Activated CD8-positive, alpha-beta memory T cell treated with anti-CD3 and anti-CD28 coated beads for 1 hour (primary cell): ENCODE measurements around the gene SPIRE2.
"Not testable (repeated sequence)": the region's sequence is repeated elsewhere in the genome, so short reads cannot be mapped to it uniquely, and the experiment has no call there.

Experiments
- DNase-seq, 2 donors: peaks; one replicate each; pipeline ENCODE4 v3.0.0-alpha.2; 2020; ENCODE audit warnings: low read depth in 1 of 2; ENCODE audit errors: extremely low read depth in 1 of 2

The SPIRE2 gene

GRCh38 chr16:89828199-89828869 lies at the start of gene SPIRE2:
TSS of gene SPIRE2 (plus strand) at chr16:89828475. CDS start at chr16:89828551, 76 bp downstream.
- DNase-seq = peak in 1 of 2 donors; percentile 49

DNA sequence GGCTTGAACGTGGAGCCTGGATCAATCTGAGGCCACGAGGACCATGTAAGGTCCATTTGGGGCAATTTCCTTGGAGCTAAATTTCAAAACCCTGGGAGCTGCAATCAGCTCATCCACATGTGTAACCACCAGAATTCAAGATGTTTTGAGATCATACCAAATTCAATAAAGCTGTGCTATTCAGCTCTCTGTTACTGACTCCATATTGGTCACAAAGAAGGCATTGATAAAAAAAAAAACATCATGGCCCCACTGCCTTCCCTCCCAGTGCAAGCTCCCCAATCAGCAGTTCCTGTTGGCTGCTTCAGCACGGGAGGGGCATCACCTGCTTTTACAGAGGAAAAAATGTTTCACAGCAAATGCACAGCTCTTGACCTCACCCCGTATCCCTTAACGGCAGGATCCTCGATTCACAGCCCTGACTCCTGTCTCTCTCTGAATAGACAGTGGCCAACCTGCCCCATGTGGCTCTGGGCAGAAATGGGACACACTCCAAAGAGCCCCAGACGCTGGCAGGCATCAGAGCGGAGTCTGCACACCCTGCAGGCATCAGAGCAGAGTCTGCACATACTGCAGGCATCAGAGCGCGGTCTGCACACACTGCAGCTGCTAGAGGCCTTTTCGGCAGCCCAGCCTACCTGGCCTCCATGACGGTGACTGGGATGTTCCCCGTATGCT lies 48.9 kb upstream of the SPIRE2 start:
- no peak for DNase-seq

DNA sequence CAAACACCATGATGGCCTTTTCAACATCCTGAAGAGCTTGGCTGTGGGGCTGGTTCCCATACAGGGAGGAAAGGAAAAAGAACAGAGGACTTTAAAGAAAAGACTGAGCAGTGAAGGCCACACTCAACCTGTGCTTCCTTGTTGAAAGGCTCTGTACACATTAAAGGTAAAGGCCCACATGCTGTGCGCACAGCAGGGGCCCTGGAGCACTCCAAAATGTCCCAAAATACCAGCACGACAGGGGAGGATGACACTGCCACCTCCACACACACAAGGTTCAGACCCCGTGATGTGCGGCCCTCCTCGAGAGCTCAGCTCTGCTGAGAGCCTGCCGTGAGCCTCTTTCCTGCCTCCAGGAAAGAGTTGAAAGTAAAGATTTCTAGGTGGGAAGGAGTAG lies 48.4 kb upstream of the SPIRE2 start:
- no peak for DNase-seq

DNA sequence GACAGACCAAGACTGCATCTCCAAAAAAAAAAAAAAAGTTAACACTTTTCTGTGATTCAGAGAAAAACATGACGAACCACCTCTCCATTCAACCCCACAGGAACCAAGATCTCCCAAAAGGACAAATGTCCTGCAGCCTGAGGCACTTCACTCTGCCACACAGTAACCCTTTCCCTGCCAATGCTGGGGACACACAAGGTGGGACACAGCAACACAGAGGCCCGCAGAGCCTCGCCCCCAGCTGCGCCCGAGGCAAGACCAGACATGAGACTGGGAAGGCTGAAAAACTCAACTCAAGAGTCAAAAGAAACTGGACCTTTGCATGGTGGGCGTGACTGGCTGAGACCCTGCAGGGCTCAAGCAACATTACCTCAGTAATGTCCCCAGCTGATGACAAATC lies 45.8 kb upstream of the SPIRE2 start:
- no peak for DNase-seq

DNA sequence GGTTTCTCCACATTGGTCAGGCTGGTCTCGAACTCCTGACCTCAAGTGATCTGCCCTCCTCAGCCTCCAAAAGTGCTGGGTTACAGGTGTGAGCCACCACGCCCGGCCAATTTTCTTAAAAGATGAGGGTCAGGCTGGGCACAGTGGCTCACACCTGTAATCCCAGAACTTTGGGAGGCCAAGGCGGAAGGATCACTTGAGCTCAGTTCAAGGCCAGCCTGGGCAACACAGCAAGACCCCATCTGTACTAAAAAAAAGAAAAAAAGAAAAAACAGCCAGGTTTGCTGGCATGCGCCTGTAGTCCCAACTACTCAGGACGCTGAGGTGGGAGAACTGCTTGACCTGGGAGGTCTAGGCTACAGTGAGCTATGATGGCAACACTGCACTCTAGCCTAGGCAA lies 44.3 kb upstream of the SPIRE2 start:
- not testable (repeated sequence) for DNase-seq

GRCh38 chr16:89784406-89784805 lies 43.9 kb upstream of the SPIRE2 start:
- DNase-seq = no peak

GRCh38 chr16:89785523-89786155 lies 42.6 kb upstream of the SPIRE2 start:
- DNase-seq = peak in 1 of 2 donors; percentile 23

GRCh38 chr16:89786474-89787364 lies 41.6 kb upstream of the SPIRE2 start:
- DNase-seq = no peak

- no peak for DNase-seq
Observed at GRCh38 chr16:89787365-89787805, 40.9 kb upstream of the SPIRE2 start.

DNA sequence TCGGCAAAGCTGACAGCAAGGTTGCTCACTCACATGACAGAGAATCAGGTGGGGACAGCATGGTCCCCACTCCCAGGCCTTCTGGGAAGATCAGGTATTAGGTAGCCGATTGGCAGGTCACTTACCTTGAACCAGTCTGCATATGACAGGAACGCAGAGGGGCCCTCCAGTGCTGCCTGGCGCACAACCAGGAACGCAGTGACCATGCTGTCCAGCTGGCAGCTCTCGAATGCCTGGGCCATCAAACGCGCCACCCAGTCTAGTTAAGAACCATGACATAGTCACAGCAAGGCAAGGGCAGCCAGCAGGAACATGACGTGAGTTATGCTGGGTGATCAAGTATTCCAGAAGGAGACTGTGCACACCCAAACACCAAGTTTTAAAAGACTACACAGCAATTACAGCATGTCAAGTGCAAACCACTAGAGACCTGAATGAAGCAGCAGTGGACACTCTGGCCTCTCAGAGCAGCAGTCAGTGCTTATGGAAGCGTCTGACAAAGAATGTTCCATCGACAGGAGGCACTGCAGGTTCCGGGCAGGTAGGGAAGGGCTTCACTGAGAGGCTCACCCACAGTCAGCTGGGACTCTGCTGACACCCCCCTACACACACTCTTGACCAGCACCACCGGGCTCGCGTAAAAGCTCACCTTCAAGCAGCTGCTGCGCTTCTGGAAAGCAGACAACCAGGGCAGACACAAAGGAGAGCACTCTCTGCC lies 36.8 kb upstream of the SPIRE2 start:
- no peak for DNase-seq

DNA sequence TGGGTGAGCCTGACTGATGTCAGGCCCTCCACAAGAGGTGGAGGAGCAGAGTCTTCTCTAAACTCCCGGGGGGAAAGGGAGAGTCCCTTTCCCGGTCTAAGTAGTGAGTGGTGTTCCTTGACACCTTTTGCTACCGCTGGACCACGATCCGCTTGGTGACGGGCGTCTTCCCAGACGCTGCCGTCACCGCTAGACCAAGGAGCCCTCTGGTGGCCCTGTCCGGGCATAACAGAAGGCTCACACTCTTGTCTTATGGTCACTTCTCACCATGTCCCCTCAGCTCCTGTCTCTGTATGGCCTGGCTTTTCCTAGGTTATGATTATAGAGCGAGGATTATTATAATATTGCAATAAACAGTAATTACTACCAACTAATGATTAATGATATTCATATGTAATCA lies 35.2 kb upstream of the SPIRE2 start:
- DNase-seq = peak; percentile 27 to 41

- DNase-seq = no peak
Observed at GRCh38 chr16:89793955-89794354, 34.3 kb upstream of the SPIRE2 start.

GRCh38 chr16:89795676-89796075 lies 32.6 kb upstream of the SPIRE2 start:
- no peak for DNase-seq

DNA sequence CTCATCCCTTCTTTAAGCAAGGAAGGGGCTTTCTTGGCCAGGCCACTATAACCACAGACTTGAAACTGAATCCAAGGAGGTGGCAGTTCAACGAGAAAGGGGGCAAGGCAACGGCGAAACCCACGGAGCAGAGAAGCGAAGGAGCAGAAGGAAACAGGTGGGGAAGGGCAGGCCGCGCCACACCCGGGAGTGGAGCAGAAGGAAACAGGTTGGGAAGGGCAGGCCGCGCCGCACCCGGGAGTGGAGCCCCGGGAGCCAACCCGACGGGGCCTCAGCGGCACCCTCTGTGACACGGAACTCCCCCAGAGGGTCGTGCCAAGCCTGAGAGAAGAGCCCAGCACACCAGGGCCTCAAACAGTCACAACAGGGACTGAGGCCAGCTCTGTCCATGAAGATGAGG lies 32.2 kb upstream of the SPIRE2 start:
- DNase-seq = no peak

GRCh38 chr16:89798126-89798525 lies 30.1 kb upstream of the SPIRE2 start:
- no peak for DNase-seq

GRCh38 chr16:89798832-89799370 lies 29.4 kb upstream of the SPIRE2 start:
- DNase-seq = no peak

GRCh38 chr16:89801800-89802199 lies 26.5 kb upstream of the SPIRE2 start:
- no peak for DNase-seq

DNA sequence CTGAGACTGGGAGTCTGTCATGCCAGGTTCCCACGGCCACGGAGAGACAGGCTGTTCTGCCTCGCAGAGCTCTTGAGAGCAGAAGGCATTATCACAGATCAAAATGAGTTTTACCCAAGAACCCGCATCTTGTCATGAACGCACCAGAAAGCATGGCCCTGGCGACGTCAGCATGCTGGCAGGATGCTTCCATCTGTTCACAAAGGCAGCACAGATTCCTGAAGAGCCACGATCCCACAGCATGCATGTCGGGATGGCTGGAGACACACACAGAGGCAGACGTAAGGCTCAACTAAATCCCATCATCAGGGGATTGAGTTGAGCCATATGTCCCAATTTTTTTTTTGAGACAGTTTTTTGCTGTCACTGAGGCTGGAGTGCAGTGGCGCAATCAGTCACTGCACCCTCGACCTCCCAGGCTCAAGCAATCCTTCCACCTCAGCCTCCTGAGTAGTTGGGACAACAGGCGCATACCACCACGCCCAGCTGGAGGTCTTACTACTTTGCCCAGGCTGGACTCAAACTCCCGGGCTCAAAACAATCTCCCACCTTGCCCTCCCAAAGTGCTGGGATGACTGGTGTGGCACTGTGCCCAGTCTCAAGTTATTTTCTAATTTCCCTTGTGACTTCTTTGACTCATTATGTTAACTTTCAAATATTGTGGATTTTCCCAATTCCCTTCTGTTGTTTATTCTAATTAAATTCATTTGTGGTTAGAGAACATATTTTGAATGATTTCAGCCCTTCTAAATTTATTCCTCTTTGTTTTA lies 23.0 kb upstream of the SPIRE2 start:
- DNase-seq = no peak

DNA sequence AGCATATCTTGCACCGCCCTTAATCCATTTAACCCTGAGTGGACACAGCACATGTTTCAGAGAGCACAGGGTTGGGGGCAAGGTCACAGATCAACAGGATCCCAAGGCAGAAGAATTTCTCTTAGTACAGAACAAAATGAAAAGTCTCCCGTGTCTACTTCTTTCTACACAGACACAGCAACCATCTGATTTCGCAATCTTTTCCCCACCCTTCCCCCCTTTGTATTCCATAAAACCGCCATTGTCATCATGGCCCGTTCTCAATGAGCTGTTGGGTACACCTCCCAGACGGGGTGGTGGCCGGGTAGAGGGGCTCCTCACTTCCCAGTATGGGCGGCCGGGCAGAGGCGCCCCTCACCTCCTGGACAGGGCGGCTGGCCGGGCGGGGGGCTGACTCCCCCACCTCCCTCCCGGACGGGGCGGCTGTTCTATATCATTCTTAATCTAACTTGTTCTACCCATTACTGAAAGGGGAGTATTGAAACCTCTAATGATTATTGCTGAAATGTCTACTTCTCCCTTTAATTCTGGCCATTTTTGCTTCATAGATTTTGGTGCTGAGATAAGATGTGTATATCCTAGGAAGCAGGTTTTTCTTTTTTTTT lies 21.6 kb upstream of the SPIRE2 start:
- DNase-seq = not testable (repeated sequence)
